H1 (cell line): ENCODE results near the gene RGS14. TPM values are rescaled to one million over a fixed set of nuclear protein-coding genes. Genes with fewer than 3 reads are reported as not detected.

Experiments
- CTCF ChIA-PET: fragments of 300-600 bp; sonication (Branson Sonifier 250); formaldehyde crosslinking; loops from one replicate; lab custom pipeline; 2021; ENCODE audit not compliant: partially characterized antibody; lab: Charles Lee
- POLR2A ChIA-PET: fragments of 300-600 bp; sonication (Branson Sonifier 250); formaldehyde crosslinking; loops from one replicate; lab custom pipeline; 2021; ENCODE audit warnings: inconsistent platforms; ENCODE audit not compliant: partially characterized antibody; lab: Charles Lee
- DNase-seq, 2 experiments: peaks; one replicate each; pipeline versions ENCODE4 v3.0.0 to v3.0.0-alpha.2; 2010 to 2022; ENCODE audit warnings: low spot score in 2 of 2, low read depth in 1 of 2, mixed read lengths in 1 of 2
- FAIRE-seq: peaks from 2 replicates; lab custom pipeline; 2011; peaks lifted over from hg19 to GRCh38; lab: Jason Lieb, UNC
- H2AFZ ChIP-seq: 2 replicates; pipeline ENCODE4 v1.8.1; 2012; ENCODE audit warnings: low read length, inconsistent platforms
- H2AK5ac ChIP-seq: 2 replicates; pipeline ENCODE4 v1.6.1; 2013; ENCODE audit warnings: low read depth, low read length
- H2BK120ac ChIP-seq: replicated peaks from 2 replicates; pipeline ENCODE3; 2013; ENCODE audit warnings: low read depth, low read length, inconsistent platforms
- H2BK12ac ChIP-seq: 2 replicates; pipeline ENCODE4 v1.6.1; 2013; ENCODE audit warnings: low read depth, low read length
- H2BK15ac ChIP-seq: 2 replicates; pipeline ENCODE4 v1.6.1; 2013; ENCODE audit warnings: low read length
- H2BK20ac ChIP-seq: 2 replicates; pipeline ENCODE4 v1.6.1; 2013; ENCODE audit warnings: low read length
- H2BK5ac ChIP-seq: 2 replicates; pipeline ENCODE4 v1.6.1; 2013; ENCODE audit warnings: low read depth, low read length
- H3K14ac ChIP-seq: 2 replicates; pipeline ENCODE4 v1.6.1; 2013; ENCODE audit warnings: inconsistent platforms; ENCODE audit not compliant: insufficient read length
- H3K18ac ChIP-seq: 2 replicates; pipeline ENCODE4 v1.6.1; 2013; ENCODE audit warnings: low read length; ENCODE audit errors: extremely low read depth
- H3K23ac ChIP-seq: 2 replicates; pipeline ENCODE4 v1.6.1; 2013; ENCODE audit warnings: inconsistent platforms; ENCODE audit not compliant: insufficient read length
- H3K23me2 ChIP-seq: 2 replicates; pipeline ENCODE4 v1.6.1; 2013; ENCODE audit warnings: low read depth, low read length
- H3K27ac ChIP-seq: 2 replicates; pipeline ENCODE4 v1.6.1; 2011; ENCODE audit warnings: low read depth, low read length, inconsistent platforms
- H3K27me3 ChIP-seq, 4 experiments: replicated peaks in 1 of 4; 1 replicate in 1 of 4; 2 replicates in 3 of 4; pipeline versions ENCODE4 v1.6.1 to v1.8.1; 2011 to 2013; ENCODE audit warnings: low read length in 3 of 4, mild to moderate bottlenecking in 3 of 4, inconsistent platforms in 2 of 4, mixed read lengths in 2 of 4, moderate library complexity in 1 of 4; ENCODE audit not compliant: control insufficient read depth in 3 of 4, insufficient read depth in 3 of 4; ENCODE audit errors: extremely low read depth in 1 of 4
- H3K36me3 ChIP-seq, 4 experiments: 2 replicates each; pipeline versions ENCODE4 v1.6.1 to v1.8.1; 2011 to 2013; ENCODE audit warnings: mild to moderate bottlenecking in 4 of 4, low read length in 3 of 4, moderate library complexity in 2 of 4, control low read depth in 1 of 4, inconsistent platforms in 1 of 4; ENCODE audit not compliant: insufficient read depth in 4 of 4, control insufficient read depth in 2 of 4
- H3K4ac ChIP-seq: replicated peaks from 2 replicates; pipeline ENCODE3; 2013; ENCODE audit warnings: low read length, low read depth, mixed read lengths, inconsistent platforms; ENCODE audit not compliant: insufficient read length
- H3K4me1 ChIP-seq, 4 experiments: replicated peaks in 1 of 4; 1 replicate in 1 of 4; 2 replicates in 3 of 4; pipeline versions ENCODE4 v1.6.1 to v1.8.1; 2011 to 2013; ENCODE audit warnings: low read length in 3 of 4, inconsistent platforms in 2 of 4, mixed read lengths in 1 of 4; ENCODE audit not compliant: insufficient read depth in 4 of 4, control insufficient read depth in 3 of 4
- H3K4me2 ChIP-seq, 2 experiments: 2 replicates each; pipeline versions ENCODE4 v1.6.1 to v1.8.1; 2011 to 2013; ENCODE audit warnings: low read depth in 2 of 2, low read length in 2 of 2, control low read depth in 1 of 2, inconsistent platforms in 1 of 2, mild to moderate bottlenecking in 1 of 2; ENCODE audit not compliant: insufficient read depth in 1 of 2
- H3K4me3 ChIP-seq, 4 experiments: fragments of 200-600, 300-600 bp in 1 of 4; sonication (generic), shearing (Covaris generic), sonication (Bioruptor Twin) in 1 of 4; 2 replicates each; pipeline versions ENCODE4 v1.5.1 to v1.8.1; 2011 to 2016; ENCODE audit warnings: low read length in 4 of 4, low read depth in 3 of 4, control low read depth in 2 of 4, inconsistent platforms in 2 of 4, mild to moderate bottlenecking in 2 of 4, mixed read lengths in 1 of 4, moderate library complexity in 1 of 4; ENCODE audit not compliant: insufficient read depth in 2 of 4; ENCODE audit errors: extremely low read depth in 1 of 4
- H3K56ac ChIP-seq: replicated peaks from 2 replicates; pipeline ENCODE3; 2013; ENCODE audit warnings: low read depth, mild to moderate bottlenecking, mixed read lengths, low read length, inconsistent platforms; ENCODE audit not compliant: insufficient read length
- H3K79me1 ChIP-seq: 2 replicates; pipeline ENCODE4 v1.6.1; 2013; ENCODE audit warnings: low read depth, low read length, control low read depth
- H3K79me2 ChIP-seq, 2 experiments: 2 replicates each; pipeline versions ENCODE4 v1.6.1 to v1.8.1; 2012 to 2013; ENCODE audit warnings: low read length in 2 of 2, mild to moderate bottlenecking in 2 of 2, inconsistent platforms in 1 of 2; ENCODE audit not compliant: insufficient read depth in 2 of 2, control insufficient read depth in 1 of 2
- H3K9ac ChIP-seq, 4 experiments: replicated peaks in 1 of 4; 1 replicate in 1 of 4; 2 replicates in 3 of 4; pipeline versions ENCODE4 v1.6.1 to v1.8.1; 2011 to 2013; ENCODE audit warnings: low read depth in 3 of 4, low read length in 3 of 4, control low read depth in 2 of 4, mild to moderate bottlenecking in 2 of 4, moderate library complexity in 2 of 4, inconsistent platforms in 1 of 4; ENCODE audit errors: extremely low read depth in 1 of 4
- H3K9me3 ChIP-seq, 2 experiments: 2 replicates each; pipeline versions ENCODE4 v1.6.1 to v1.8.1; 2012 to 2013; ENCODE audit warnings: mild to moderate bottlenecking in 2 of 2, moderate library complexity in 2 of 2, control low read depth in 1 of 2, inconsistent platforms in 1 of 2, low read depth in 1 of 2, low read length in 1 of 2, mixed read lengths in 1 of 2; ENCODE audit not compliant: insufficient read depth in 2 of 2
- H4K20me1 ChIP-seq, 2 experiments: replicated peaks in 1 of 2; 2 replicates each; pipeline versions ENCODE3 to v1.8.1; 2011 to 2013; ENCODE audit warnings: inconsistent platforms in 2 of 2, low read length in 2 of 2, mild to moderate bottlenecking in 1 of 2; ENCODE audit not compliant: insufficient read depth in 2 of 2, control insufficient read depth in 1 of 2
- H4K5ac ChIP-seq: 2 replicates; pipeline ENCODE4 v1.6.1; 2013; ENCODE audit warnings: low read length, low read depth, mixed read lengths, inconsistent platforms; ENCODE audit not compliant: insufficient read length
- H4K8ac ChIP-seq: 2 replicates; pipeline ENCODE4 v1.8.0; 2013; ENCODE audit warnings: mild to moderate bottlenecking, moderate library complexity, low read length, inconsistent platforms; ENCODE audit not compliant: insufficient read depth; ENCODE audit errors: extremely low read depth
- H4K91ac ChIP-seq: replicated peaks from 2 replicates; pipeline ENCODE3; 2013; ENCODE audit warnings: low read length, mixed read lengths, inconsistent platforms; ENCODE audit not compliant: insufficient read length
- BACH1 ChIP-seq: IDR thresholded peaks from 2 replicates; pipeline ENCODE4 v1.6.1; 2012; ENCODE audit warnings: low read length, improper control_type of control experiment
- CTBP2 ChIP-seq: IDR thresholded peaks from 2 replicates; pipeline ENCODE4 v1.7.0; 2011; ENCODE audit warnings: borderline replicate concordance, mild to moderate bottlenecking, moderate library complexity, mixed read lengths, low read length; ENCODE audit not compliant: insufficient read depth, insufficient read length
- CTCF ChIP-seq, 3 experiments: IDR thresholded peaks; 1 replicate in 2 of 3; 2 replicates in 1 of 3; pipeline versions ENCODE4 v1.5.1 to v1.6.1; 2011; ENCODE audit warnings: low read length in 3 of 3, mild to moderate bottlenecking in 3 of 3, inconsistent platforms in 2 of 3, low read depth in 1 of 3, moderate library complexity in 1 of 3; ENCODE audit not compliant: insufficient read depth in 1 of 3; ENCODE audit errors: control extremely low read depth in 1 of 3
- RAD21 ChIP-seq, 2 experiments: IDR thresholded peaks in 1 of 2; conservative IDR thresholded peaks in 1 of 2; 2 replicates each; pipeline ENCODE4 v1.6.1; 2011; ENCODE audit warnings: low read depth in 2 of 2, low read length in 2 of 2, improper control_type of control experiment in 1 of 2, inconsistent platforms in 1 of 2, mild to moderate bottlenecking in 1 of 2, moderate library complexity in 1 of 2
- SP1 ChIP-seq: IDR thresholded peaks from 2 replicates; pipeline ENCODE4 v1.6.1; 2011; ENCODE audit warnings: low read depth, low read length
- SP4 ChIP-seq: IDR thresholded peaks from 2 replicates; pipeline ENCODE4 v1.6.1; 2012; ENCODE audit warnings: low read length, inconsistent platforms
- TBP ChIP-seq: IDR thresholded peaks from 2 replicates; pipeline ENCODE4 v1.6.1; 2011; ENCODE audit warnings: low read depth, low read length, improper control_type of control experiment
- WGBS, 2 experiments: shearing (Covaris generic) in 1 of 2; methylation state at CpG; one replicate each; pipeline versions ENCODE4 v1.1.6 to v1.1.7; 2013 to 2015; ENCODE audit warnings: low lambda C conversion rate in 2 of 2, mixed read lengths in 2 of 2, inconsistent platforms in 1 of 2, low coverage in 1 of 2, missing lambda C conversion rate in 1 of 2; ENCODE audit not compliant: insufficient replicate concordance in 2 of 2, insufficient coverage in 1 of 2, insufficient read length in 1 of 2; ENCODE audit errors: extremely low coverage in 1 of 2, missing lambda C conversion rate in 1 of 2; 5-methylcytosine and 5-hydroxymethylcytosine counted together
- polyA plus RNA-seq, 7 experiments: library from polyadenylated mRNA; depleted of rRNA in 3 of 7; stranded (reverse) in 5 of 7; unstranded in 2 of 7; fragments of >200 nt in 5 of 7; fragments of 200-250 nt in 2 of 7; gene quantifications; 1 replicate in 5 of 7; 2 replicates in 1 of 7; 4 replicates in 1 of 7; pipeline versions ENCODE4 v1.2.1 to v1.2.3, GENCODE V29; 2011 to 2013; ENCODE audit warnings: missing spikeins in 2 of 7, mixed read lengths in 2 of 7
- total RNA-seq: library from RNA; stranded (reverse); fragmentation: NEBNext Ultra II Directional; extraction: Animal tissue kit (Norgen Biotek cat#: 25700); gene quantifications from 2 replicates; pipeline ENCODE4 v1.2.1, GENCODE V29; 2021

RGS14 gene
- total and polyA plus RNA-seq, 2 of the 8 experiments (the other 6 are each of a cell fraction or from before 2014, with no cell fraction given): 24.4 to 46.1 TPM

DNA sequence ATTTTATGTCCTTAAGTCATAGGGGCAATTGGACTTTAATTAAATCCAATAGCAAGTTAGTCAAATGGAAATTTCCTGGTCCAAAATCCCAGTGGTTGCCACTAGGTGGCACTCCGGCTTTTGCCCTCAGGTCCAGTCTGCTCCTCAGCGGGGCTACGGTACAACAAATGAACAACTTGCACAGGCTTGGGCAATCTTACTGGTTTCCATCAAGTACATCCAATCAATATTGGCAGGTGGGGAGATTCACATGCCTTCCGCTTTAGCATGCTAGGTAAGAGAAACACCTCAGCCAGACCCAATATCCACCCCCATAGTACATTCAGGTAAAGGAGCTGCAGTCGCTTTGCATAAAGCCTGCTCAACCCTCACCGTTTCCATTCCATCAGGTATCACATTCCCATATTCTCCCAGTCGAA is 39.8 kb upstream of the RGS14 start:
- H3K79me1 ChIP-seq: no peaks in the 10 kb centered on the region
- 44% methylated on average over 7 of the region's 7 CpGs; no CpG with 5 or more reads in 1 of the 2 experiments for WGBS, 2 experiments
- H3K23ac ChIP-seq: no peak overlapping the region
- H3K79me2 ChIP-seq: no peaks in the 10 kb centered on the region
- no peak overlapping the region for H4K5ac ChIP-seq
- no peaks in the 10 kb centered on the region for H3K27me3 ChIP-seq
- H3K36me3 ChIP-seq: no peaks in the 10 kb centered on the region
- H3K4me1 ChIP-seq: peaks cover 0 to 4% (median 1%) of the 10 kb centered on the region in 4 experiments; a peak in 4 of 7 replicates
- no peak overlapping the region for H2BK20ac ChIP-seq
- no peak overlapping the region for H3K18ac ChIP-seq
- H2BK5ac ChIP-seq: no peak overlapping the region
- FAIRE-seq: peak; percentile 93
- H3K4ac ChIP-seq: no peak overlapping the region
- POLR2A ChIA-PET: interaction anchor here (0.7 to 2.9 kb wide), 8 partner anchors 13 to 137 kb away, joined by 3 to 10 read pairs (median 6); partner anchors contain the start of gene LMAN2
- H3K14ac ChIP-seq: no peak overlapping the region
- no peak overlapping the region for H2BK12ac ChIP-seq
- H3K9me3 ChIP-seq: no peaks in the 10 kb centered on the region
- H3K27ac ChIP-seq: no peak overlapping the region
- H3K4me3 ChIP-seq: no peak overlapping the region
- H2AK5ac ChIP-seq: no peak overlapping the region
- no peaks in the 10 kb centered on the region for H4K20me1 ChIP-seq
- TF ChIP-seq SP1 (0 out of 2 replicates have a peak, but pooled peaks have one; percentile 33), TBP (no peak), CTCF (IDR thresholded peaks at IDR 0.05; ENCODE audit: control extremely low read depth in 1 of 3, insufficient read depth in 1 of 3, low read depth in 1 of 3, low read length in 3 of 3) (peak in 2 of 3 experiments; percentile 85 to 89; a peak in 3 of 4 replicates), SP4 (0 out of 2 replicates have a peak, but pooled peaks have one; percentile 31), BACH1 (no peak), RAD21 (IDR thresholded peaks at IDR 0.05 in 1 of 2, conservative IDR thresholded peaks at IDR 0.05 in 1 of 2; ENCODE audit: low read depth in 2 of 2, low read length in 2 of 2) (peak; percentile 87 to 90), CTBP2 (no peak)
- TF ChIP-seq, all 59 proteins: peak for 4
- no peak overlapping the region for H4K91ac ChIP-seq
- no peak overlapping the region for H2BK15ac ChIP-seq
- H3K4me2 ChIP-seq: peak overlapping the region in 1 of 2 experiments; percentile 20; a peak in 1 of 4 replicates
- H2AFZ ChIP-seq: no peak overlapping the region
- H2BK120ac ChIP-seq: no peak overlapping the region
- H3K9ac ChIP-seq: no peak overlapping the region
- DNase-seq: peak in 1 of 2 experiments; percentile 87
- H3K23me2 ChIP-seq: 0 out of 2 replicates have a peak, but pooled peaks cover under 1% of the 10 kb centered on the region
- CTCF ChIA-PET: interaction anchor here (0.6 to 16.6 kb wide), 29 partner anchors 10 to 247 kb away, joined by 3 to 251 read pairs (median 5); partner anchors contain the start of genes LMAN2, PRR7, RGS14 and SLC34A1
- no peak overlapping the region for H4K8ac ChIP-seq
- no peak overlapping the region for H3K56ac ChIP-seq
